ENCODE data around the gene EFCAB14.
A peak's percentile ranks its signal among the peaks of the same experiment; 100 is the strongest.
"Not testable (repeated sequence)": the region's sequence is repeated elsewhere in the genome, so short reads cannot be mapped to it uniquely, and the experiment has no call there.

The EFCAB14 gene

GRCh38 chr1:46718727-46719622 lies at the start of gene EFCAB14:
TSS of gene EFCAB14 (minus strand) at chr1:46719114. CDS start at chr1:46718087, 1,027 bp downstream.
- peak; percentile 99 for DNase-seq (ENCODE audit: low read depth in 1 of 2, low spot score in 1 of 2)

GRCh38 chr1:46768445-46768844 lies 49.5 kb upstream of the EFCAB14 start:
- DNase-seq (ENCODE audit: low read depth in 1 of 2, low spot score in 1 of 2): no peak

GRCh38 chr1:46767649-46768282 lies 48.9 kb upstream of the EFCAB14 start:
- no peak for DNase-seq (ENCODE audit: low read depth in 1 of 2, low spot score in 1 of 2)

- no peak for DNase-seq (ENCODE audit: low read depth in 1 of 2, low spot score in 1 of 2)
Measured at GRCh38 chr1:46764402-46764801, 45.5 kb upstream of the EFCAB14 start.

- DNase-seq (ENCODE audit: low read depth in 1 of 2, low spot score in 1 of 2): no peak
Measured at GRCh38 chr1:46761740-46762139, 42.8 kb upstream of the EFCAB14 start.

GRCh38 chr1:46760558-46761166 lies 41.7 kb upstream of the EFCAB14 start:
- no peak for DNase-seq (ENCODE audit: low read depth in 1 of 2, low spot score in 1 of 2)

- DNase-seq (ENCODE audit: low read depth in 1 of 2, low spot score in 1 of 2): no peak
Measured at GRCh38 chr1:46757956-46758528, 39.1 kb upstream of the EFCAB14 start.

- no peak for DNase-seq (ENCODE audit: low read depth in 1 of 2, low spot score in 1 of 2)
Measured at GRCh38 chr1:46757247-46757955, 38.5 kb upstream of the EFCAB14 start.

- no peak for DNase-seq (ENCODE audit: low read depth in 1 of 2, low spot score in 1 of 2)
Measured at GRCh38 chr1:46755121-46755520, 36.2 kb upstream of the EFCAB14 start.

- DNase-seq (ENCODE audit: low read depth in 1 of 2, low spot score in 1 of 2): not testable (repeated sequence)
Measured at GRCh38 chr1:46754707-46755106, 35.8 kb upstream of the EFCAB14 start.

- DNase-seq (ENCODE audit: low read depth in 1 of 2, low spot score in 1 of 2): no peak
Measured at GRCh38 chr1:46753985-46754384, 35.1 kb upstream of the EFCAB14 start.

- DNase-seq (ENCODE audit: low read depth in 1 of 2, low spot score in 1 of 2): no peak
Measured at GRCh38 chr1:46749921-46750404, 31.0 kb upstream of the EFCAB14 start.

GRCh38 chr1:46749404-46749803 lies 30.5 kb upstream of the EFCAB14 start:
- no peak for DNase-seq (ENCODE audit: low read depth in 1 of 2, low spot score in 1 of 2)

GRCh38 chr1:46747683-46748288 lies 28.9 kb upstream of the EFCAB14 start:
- DNase-seq (ENCODE audit: low read depth in 1 of 2, low spot score in 1 of 2): no peak

GRCh38 chr1:46742069-46742468 lies 23.2 kb upstream of the EFCAB14 start:
- no peak for DNase-seq (ENCODE audit: low read depth in 1 of 2, low spot score in 1 of 2)

- no peak for DNase-seq (ENCODE audit: low read depth in 1 of 2, low spot score in 1 of 2)
Measured at GRCh38 chr1:46735708-46736324, 16.9 kb upstream of the EFCAB14 start.

- not testable (repeated sequence) for DNase-seq (ENCODE audit: low read depth in 1 of 2, low spot score in 1 of 2)
Measured at GRCh38 chr1:46728327-46728873, 9.5 kb upstream of the EFCAB14 start.

GRCh38 chr1:46725736-46726108 lies 6.8 kb upstream of the EFCAB14 start:
- no peak for DNase-seq (ENCODE audit: low read depth in 1 of 2, low spot score in 1 of 2)

GRCh38 chr1:46724991-46725735 lies 6.2 kb upstream of the EFCAB14 start:
- DNase-seq (ENCODE audit: low read depth in 1 of 2, low spot score in 1 of 2): peak; percentile 41 to 51
